SIG-M5 treated with dmso at 0.1 percent for 504 hours (cell line): ENCODE data around the gene BCL2L15.

Experiments used
- DNase-seq: peaks from one replicate; lab custom pipeline; 2025; ENCODE audit not compliant: unreplicated experiment; lab: John Stamatoyannopoulos, UW

The BCL2L15 gene

GRCh38 chr1:113912594-113913311 is 25.4 kb upstream of the BCL2L15 start:
- no peak for DNase-seq

DNA sequence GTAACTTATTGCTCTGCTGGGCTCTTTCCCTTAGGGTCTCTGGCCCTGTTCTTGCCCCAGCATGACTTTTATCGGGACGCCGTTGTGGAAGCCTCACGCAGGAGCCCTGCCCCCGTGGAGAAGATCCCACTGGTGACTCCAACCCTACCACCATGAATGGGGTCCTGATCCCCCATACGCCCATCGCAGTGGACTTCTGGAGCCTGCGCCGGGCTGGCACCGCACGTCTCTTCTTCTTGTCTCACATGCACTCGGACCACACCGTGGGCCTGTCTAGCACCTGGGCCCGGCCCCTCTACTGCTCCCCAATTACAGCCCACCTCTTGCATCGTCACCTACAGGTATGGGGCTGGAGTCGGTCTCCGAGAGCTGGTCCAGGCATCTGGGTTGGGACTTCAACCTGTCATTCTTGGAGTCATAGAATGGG is 18.1 kb upstream of the BCL2L15 start:
- DNase-seq = peak; percentile 46

DNA sequence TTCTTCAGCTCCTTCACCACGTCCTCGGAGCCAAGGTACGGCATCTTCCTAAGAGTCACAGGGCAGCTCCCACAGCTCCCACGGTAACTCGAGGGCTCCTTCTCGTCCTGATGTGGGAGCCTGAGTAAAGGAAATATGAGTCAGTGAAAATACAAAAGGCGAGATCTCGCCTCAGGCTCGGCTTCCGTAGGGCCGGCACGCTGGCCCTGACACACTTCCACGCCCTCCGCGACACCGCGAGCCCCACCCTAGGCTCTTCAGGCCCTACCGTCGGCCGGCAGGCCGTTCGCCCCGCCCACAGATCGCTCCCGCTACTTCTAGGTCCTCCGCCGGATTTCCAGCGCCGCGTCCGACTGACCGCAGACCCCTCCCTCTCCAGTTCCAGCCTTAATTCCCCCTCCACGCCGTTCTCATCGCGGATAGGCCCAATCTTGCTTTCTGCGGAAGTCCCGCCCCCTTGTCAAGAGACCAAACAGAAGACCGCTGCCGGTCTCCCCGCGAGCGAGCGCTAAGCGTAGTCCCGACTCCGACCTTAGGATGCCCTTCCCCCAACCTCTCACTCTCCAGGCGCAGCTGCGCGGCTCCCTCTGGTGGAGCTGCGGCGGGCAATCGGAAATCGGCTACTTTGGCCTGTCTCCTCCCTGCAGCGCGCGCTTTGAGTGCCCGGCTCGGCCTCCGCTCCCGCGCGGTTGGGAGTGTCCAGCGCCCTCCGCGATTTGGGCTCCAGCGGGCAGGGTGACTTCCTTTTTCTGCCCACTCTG is 17.5 kb upstream of the BCL2L15 start, which contains the start of the genes AP4B1 and DCLRE1B:
Gene AP4B1, minus strand, starts transcription at position 126 of the 761 bp plus-strand sequence. Its CDS starts 82 bp downstream, at position 44.
Gene DCLRE1B, plus strand, starts transcription at position 653 of the 761 bp plus-strand sequence. CDS start 261 bp downstream, outside the sequence.
- peak; percentile 100 for DNase-seq

- peak; percentile 86 for DNase-seq
Measured at GRCh38 chr1:113904293-113904673, 16.9 kb upstream of the BCL2L15 start.

DNA sequence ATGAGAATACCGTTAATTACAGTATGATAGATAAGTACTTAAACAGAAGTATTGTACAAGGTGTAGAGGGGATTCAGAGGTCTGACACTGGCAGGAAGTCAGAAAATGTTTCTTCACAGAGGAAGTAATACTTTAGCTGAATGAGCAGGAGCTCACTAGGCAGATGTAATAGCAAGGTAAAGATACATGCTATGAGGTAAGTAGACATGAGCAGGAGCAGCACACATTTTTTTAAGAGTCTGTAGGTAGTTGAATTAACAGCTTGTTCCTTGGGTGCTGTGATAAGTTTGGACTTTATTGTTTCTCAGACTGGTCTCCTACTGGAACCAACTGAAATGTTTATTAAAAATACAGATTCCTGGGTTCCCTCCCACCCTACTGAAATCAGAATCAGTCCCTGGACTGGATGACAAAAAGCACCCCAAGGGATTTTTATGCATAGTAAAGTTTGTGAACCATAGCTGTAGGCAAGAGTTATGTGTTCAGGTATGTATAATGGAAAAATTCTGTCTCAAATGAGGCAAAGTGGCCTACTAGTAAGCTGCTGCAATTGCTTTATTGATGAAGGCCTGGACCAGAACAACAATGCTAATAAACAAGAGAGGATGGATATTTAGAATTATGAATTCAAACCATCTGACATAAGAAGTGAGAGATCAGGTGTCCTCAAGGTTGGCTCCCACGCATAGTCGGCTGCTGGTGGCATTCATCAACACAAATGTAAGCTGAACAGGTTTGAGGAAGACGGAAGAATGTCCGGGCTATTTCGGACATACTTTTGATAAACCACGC is 16.3 kb upstream of the BCL2L15 start:
- peak; percentile 46 for DNase-seq

GRCh38 chr1:113901191-113901590 is 13.8 kb upstream of the BCL2L15 start:
- no peak for DNase-seq

- DNase-seq = no peak
Measured at GRCh38 chr1:113899111-113899510, 11.7 kb upstream of the BCL2L15 start.

DNA sequence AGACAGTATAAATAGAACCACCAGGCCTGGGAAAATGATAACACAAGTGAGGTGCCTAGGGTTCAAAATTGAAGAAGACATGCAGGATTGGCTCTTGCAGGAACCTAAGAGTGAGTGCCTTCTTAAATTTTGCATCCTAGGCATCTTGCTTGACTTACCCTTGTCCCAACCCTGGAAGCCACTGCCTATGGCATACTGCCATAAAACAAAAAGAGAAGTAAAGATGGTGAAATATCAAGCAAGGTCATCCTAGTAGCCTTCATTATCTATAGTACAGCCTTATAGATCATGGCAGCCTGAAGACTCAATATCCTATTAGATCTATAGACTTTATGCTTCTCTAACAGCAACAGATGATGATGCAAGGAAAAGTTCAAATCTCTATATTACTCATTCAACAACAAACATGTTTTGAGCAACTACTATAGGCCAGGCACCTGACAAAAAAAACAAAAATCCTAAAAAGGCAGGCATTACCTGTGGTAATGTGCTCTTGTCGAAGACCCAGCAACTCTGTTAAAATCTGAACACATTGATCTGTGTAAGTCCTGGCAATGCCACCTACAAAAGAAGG is 10.9 kb upstream of the BCL2L15 start:
- no peak for DNase-seq

- DNase-seq = no peak
Measured at GRCh38 chr1:113895961-113896360, 8.6 kb upstream of the BCL2L15 start.

GRCh38 chr1:113895098-113895497 is 7.7 kb upstream of the BCL2L15 start:
- no peak for DNase-seq

DNA sequence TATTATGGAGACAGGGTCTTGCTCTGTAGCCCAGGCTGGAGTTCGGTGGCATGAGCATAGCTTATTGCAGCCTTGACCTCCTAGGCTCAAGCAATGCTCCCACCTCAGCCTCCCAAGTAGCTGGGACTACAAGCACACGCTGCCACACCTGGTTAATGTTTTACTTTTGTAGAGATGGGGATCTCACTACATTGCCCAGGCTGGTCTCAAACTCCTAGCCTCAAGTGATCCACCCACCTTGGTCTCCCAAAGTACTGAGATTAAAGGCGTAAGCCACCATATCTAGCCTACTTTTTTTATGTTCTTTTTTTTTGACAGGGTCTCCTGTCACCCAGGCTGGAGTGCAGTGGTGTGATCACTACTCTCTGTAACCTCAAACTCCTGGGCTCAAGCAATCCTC is 5.9 kb upstream of the BCL2L15 start:
- DNase-seq = no peak

DNA sequence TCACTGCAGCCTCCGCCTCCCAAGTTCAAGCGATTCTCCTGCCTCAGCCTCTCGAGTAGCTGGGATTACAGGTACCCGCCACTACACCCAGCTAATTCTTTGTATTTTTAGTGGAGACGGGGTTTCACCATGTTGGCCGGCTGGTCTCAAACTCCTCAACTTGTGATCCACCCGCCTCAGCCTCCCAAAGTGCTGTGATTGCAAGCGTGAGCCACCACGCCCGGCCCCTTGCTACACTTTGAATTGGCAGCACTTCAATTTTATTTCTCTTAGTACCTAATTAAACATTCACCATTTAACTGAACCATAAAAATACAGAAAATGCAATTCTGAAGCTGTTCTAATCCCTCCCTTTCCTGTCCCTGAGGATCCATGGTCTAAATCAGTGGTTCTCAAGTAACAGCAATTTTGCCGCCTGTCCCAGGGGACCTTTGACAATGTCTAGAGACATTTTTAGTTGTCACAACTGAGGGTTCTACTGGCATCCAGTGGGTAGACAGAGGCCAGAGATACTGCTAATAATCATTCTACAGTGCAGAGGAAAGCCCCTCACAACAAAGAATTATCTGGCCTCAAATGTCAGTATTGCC is 4.3 kb upstream of the BCL2L15 start:
- no peak for DNase-seq

DNA sequence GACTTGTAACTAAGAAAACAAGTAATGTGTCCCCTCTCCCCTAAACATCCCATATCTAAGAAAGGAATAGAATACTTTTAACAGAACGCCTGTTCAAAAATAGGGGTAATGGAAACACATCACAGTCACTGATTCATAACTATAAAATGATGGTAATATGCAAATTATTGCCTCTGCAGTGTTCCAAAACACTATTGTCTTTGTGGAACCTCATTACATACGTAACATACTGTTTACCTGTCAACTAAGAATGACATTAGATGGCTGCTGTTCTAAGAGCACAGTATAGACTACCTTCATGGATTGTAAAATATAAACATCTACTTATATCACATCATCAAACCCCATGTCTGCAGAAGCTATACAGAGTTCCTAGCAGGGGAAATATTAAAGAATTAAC is 3.4 kb upstream of the BCL2L15 start:
- DNase-seq = no peak

GRCh38 chr1:113886417-113887401 is 672 bp downstream of the BCL2L15 start:
- DNase-seq = no peak

DNA sequence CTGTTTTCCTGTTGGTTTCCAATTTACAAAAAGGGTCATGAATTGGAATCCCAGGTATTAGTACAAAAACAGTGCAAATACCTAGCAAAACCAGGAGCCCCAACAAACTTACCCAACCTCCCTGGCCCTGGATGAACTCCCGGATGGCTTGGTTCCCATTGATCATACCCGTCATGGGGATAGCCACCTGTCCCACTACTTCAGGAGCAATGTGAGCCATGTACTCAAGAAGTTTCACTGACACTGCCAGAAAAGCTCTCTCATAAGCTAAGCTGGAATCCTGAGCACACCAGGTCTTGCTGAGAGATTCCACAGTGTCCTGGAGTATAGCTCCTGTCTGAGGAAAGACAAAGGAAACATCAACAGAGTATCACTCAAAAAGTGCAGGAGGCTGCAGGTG is 5.7 kb downstream of the BCL2L15 start:
- no peak for DNase-seq

GRCh38 chr1:113879739-113880038 is 7.7 kb downstream of the BCL2L15 start:
- no peak for DNase-seq

GRCh38 chr1:113876176-113876575 is 11.2 kb downstream of the BCL2L15 start:
- no peak for DNase-seq

DNA sequence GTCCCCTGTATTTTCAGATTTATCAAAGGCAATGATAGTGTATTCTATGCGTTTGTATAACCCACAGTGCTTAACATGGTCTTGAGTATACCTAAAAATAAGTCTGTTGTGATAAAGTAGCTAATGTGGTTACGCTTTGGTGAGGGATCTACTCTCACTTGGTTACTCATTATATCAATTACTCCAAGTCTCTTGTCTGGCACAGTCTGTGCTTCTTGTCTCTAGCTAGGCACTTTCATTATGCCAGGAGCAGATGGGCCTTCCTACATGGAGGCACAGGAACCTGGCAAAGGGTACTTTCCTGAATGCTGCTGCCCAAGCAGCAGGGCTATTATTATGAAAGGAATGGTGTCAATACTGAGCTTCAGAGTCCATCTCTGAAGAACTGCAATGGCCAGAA is 11.7 kb downstream of the BCL2L15 start:
- DNase-seq = no peak

DNA sequence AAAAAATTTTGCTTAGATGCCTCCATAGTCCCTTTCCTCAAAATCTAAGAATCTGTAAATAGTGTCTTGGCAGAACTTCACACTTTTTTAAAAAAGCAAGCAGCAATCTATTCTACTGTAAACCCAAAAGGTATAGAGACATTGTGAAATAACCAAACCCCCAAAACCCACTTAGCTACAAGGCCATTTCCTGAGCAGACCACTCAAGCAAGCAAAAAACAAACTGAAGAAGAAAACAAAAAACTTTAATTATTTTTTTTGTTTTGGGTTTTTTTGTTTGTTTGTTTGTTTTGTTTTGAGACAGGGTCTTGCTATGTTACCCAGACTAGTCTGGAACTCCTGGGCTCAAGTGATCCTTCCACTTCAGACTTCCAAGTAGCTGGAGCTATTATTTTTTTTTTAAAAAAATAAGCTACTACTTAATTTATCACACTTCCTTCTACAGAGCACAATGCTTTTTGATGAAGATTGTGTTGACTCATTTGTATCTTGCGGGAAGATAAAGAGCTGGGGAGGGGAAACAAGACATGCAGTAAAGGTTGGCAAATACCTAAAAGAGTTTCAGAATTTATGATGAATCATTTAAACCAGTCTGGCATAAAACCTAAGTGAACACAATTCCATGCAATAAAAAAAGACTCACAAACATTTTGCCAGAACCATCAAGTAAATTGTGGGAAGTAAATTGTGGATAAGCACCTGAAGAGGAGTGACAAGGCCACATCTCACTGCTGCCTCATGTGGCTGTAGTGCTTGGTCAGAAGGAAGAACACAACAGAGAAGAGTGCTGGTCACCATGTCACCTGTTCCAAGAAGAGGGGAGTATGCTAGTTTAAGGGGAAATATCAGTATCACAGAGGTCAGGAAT is 13.1 kb downstream of the BCL2L15 start:
- peak; percentile 85 for DNase-seq
